HK-2 (cell line): ENCODE data around the gene ZSCAN20.

ENCODE experiments used
- DNase-seq: peaks from one replicate; pipeline ENCODE4 v3.0.0-alpha.2; 2018; ENCODE audit not compliant: unreplicated experiment

Gene ZSCAN20

DNA sequence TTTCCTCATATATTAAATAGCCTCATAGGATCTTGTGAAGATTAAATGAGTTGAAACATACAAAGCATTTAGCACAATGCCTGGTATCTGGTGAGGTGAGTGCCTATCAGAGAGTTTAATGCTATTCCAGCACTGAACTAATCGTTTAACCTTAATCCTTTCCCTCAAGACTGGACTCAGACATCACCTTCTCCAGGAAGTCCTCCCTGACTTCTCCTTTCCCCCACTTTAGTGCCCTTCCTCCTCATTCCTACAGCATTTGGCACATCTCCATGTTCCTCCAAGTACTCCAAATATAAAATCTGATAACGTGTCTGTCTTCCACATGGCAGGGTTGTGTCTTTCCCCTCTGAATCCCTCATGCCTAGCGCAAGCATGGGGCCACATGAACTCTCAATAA lies 59.8 kb downstream of the ZSCAN20 start:
- DNase-seq: no peak

DNA sequence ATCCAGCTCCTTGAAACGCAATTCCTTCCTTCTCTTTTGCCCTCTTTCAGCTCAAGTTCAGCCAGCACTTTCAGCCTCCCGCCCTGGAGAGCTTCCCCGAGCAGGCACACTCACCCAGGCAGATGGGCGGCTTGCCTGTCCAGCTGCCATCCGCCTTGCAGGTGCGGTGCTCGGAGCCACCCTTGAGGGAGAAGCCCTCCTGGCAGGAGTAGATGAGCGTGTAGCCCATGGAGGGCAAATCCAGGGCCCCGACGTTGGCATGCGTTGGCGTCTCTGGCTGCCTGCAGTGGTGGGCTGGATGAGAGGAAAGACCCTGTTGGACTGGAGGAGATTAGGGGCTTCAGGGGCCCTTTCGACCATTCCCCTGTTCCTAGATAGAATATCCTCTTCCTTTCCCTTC lies 60.5 kb downstream of the ZSCAN20 start:
- no peak for DNase-seq

- DNase-seq: no peak
Measured at GRCh38 chr1:33535334-33535733, 62.9 kb downstream of the ZSCAN20 start.

- DNase-seq: no peak
Measured at GRCh38 chr1:33537885-33538284, 65.4 kb downstream of the ZSCAN20 start.

- DNase-seq: no peak
Measured at GRCh38 chr1:33541966-33542365, 69.5 kb downstream of the ZSCAN20 start.
